ENCODE measurements around the gene PPP1R13L. TPM values are rescaled to one million over a fixed set of nuclear protein-coding genes. Genes with fewer than 3 reads are reported as not detected.

The PPP1R13L gene
- total and polyA plus RNA-seq, 2 of the 8 experiments (the other 6 are each of a cell fraction or from before 2014, with no cell fraction given) = 9.1 to 15.3 TPM

DNA sequence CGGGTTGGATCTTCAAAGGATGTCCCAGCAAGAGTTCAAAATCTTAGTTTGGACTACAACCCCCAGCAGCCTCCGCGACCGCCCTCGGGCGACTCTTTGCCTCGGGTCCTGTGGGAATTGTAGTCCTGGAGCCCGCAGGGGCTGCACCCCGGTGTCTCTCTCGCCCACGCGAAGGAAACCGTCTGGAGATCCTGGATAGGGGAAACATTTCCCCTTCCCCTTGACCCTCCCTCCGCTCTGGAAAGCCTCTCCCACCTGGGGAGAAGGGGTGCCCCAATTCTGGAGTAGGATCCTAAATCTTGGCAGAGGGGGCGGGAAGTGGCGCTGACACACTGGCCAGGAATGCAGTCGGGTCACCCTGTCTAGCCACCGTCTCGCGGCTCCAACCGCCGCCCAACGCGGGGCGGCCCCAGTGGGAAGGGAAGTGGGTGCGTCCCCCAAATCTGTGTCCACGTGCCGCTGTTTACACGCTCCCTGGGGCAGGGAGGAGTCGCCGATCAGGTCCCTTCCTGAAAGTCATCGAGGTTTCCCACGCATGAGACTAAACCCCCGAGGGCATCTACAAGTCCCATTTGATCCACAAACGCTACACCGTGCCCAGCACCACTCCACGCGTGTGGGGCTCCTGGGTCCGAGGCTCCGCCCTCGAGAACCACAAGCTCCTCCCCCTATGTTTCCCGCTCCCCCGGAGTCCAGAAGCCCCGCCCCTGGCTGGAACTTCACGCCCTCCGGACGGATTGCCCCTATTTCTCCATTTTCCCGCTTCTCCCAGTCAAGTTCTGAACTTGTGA, 761 bp upstream of the PPP1R13L start (continued):
- TF ChIP-seq JUND (IDR thresholded peaks at IDR 0.05; ENCODE audit: low read length) = peak; percentile 84
- TF ChIP-seq SUZ12 (IDR thresholded peaks at IDR 0.05; ENCODE audit: low read length) = no peak
- peak; percentile 14 for TF ChIP-seq SAP30 (IDR thresholded peaks at IDR 0.05; ENCODE audit: insufficient read depth, insufficient replicate concordance, low read length)
- TF ChIP-seq KDM1A (IDR thresholded peaks at IDR 0.05; ENCODE audit: borderline replicate concordance, low read length) = 0 out of 2 replicates have a peak, but pooled peaks have one; percentile 14
- TF ChIP-seq CHD2 (IDR thresholded peaks at IDR 0.05; ENCODE audit: low read length) = no peak
- TF ChIP-seq SIX5 (IDR thresholded peaks at IDR 0.05; ENCODE audit: low read depth, low read length) = peak; percentile 98
- no peak for TF ChIP-seq CTBP2 (IDR thresholded peaks at IDR 0.05; ENCODE audit: borderline replicate concordance, insufficient read depth, insufficient read length, low read length)
- TF ChIP-seq CREB1 (IDR thresholded peaks at IDR 0.05) = no peak
- TF ChIP-seq YY1 (IDR thresholded peaks at IDR 0.05; ENCODE audit: low read depth, low read length) = no peak; the same call in 1 of the 2 replicates
- TF ChIP-seq, protein P1, sequence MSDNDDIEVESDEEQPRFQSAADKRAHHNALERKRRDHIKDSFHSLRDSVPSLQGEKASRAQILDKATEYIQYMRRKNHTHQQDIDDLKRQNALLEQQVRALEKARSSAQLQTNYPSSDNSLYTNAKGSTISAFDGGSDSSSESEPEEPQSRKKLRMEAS (IDR thresholded peaks at IDR 0.05) = peak; percentile 73; the same call in 1 of the 2 replicates
- no peak for TF ChIP-seq EP300 (IDR thresholded peaks at IDR 0.05; ENCODE audit: borderline replicate concordance in 1 of 2, low read depth in 2 of 2, low read length in 2 of 2)
- TF ChIP-seq EZH2 (IDR thresholded peaks at IDR 0.05; ENCODE audit: low read depth, low read length, severe bottlenecking) = no peak
- TF ChIP-seq PHF8 (conservative IDR thresholded peaks at IDR 0.05; ENCODE audit: low read depth, low read length) = no peak; the same call in none of the 2 replicates
- TF ChIP-seq NRF1 (IDR thresholded peaks at IDR 0.05; ENCODE audit: low read depth, low read length) = no peak
- no peak for TF ChIP-seq ASH2L (IDR thresholded peaks at IDR 0.05; ENCODE audit: low read length)
- TF ChIP-seq POLR2A (IDR thresholded peaks at IDR 0.05; ENCODE audit: control extremely low read depth in 1 of 2, low read depth in 2 of 2, low read length in 2 of 2) = no peak
- no peak for TF ChIP-seq BCL11A (IDR thresholded peaks at IDR 0.05; ENCODE audit: low read depth in 2 of 2, low read length in 2 of 2)
- no peak for TF ChIP-seq SRF (IDR thresholded peaks at IDR 0.05; ENCODE audit: low read depth, low read length)
- no peak for TF ChIP-seq RFX5 (IDR thresholded peaks at IDR 0.05; ENCODE audit: borderline replicate concordance, low read depth, low read length)
- no peak for TF ChIP-seq MAFK (IDR thresholded peaks at IDR 0.05; ENCODE audit: low read depth, low read length)
- TF ChIP-seq POU5F1 (IDR thresholded peaks at IDR 0.05; ENCODE audit: low read depth, low read length) = no peak
- TF ChIP-seq EGR1 (IDR thresholded peaks at IDR 0.05; ENCODE audit: borderline replicate concordance, low read depth, low read length) = peak; percentile 49
- TF ChIP-seq, protein P2, sequence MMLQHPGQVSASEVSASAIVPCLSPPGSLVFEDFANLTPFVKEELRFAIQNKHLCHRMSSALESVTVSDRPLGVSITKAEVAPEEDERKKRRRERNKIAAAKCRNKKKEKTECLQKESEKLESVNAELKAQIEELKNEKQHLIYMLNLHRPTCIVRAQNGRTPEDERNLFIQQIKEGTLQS (IDR thresholded peaks at IDR 0.05; ENCODE audit: insufficient read depth, low read depth, low read length) = no peak
